Mammary epithelial cell (primary cell): Measurements from ENCODE around the gene PRSS27.

Experiments used
- EZH2 ChIP-seq: IDR thresholded peaks from 2 replicates; pipeline ENCODE4 v1.6.1; 2012; ENCODE audit warnings: low read length, inconsistent platforms, borderline replicate concordance
- TF ChIP-seq, protein P1 (sequence below), 2 donors: IDR thresholded peaks in 1 of 2; conservative IDR thresholded peaks in 1 of 2; 2 replicates each; pipeline ENCODE4 v1.5.1; 2011 to 2012; ENCODE audit warnings: inconsistent platforms in 2 of 2, low read length in 2 of 2, mild to moderate bottlenecking in 2 of 2, control low read depth in 1 of 2, low read depth in 1 of 2; ENCODE audit not compliant: insufficient read depth in 1 of 2; ENCODE audit errors: extremely low read depth in 1 of 2

GRCh38 chr16:2748757-2749455 is 28.9 kb upstream of the PRSS27 start:
- TF ChIP-seq, protein P1, sequence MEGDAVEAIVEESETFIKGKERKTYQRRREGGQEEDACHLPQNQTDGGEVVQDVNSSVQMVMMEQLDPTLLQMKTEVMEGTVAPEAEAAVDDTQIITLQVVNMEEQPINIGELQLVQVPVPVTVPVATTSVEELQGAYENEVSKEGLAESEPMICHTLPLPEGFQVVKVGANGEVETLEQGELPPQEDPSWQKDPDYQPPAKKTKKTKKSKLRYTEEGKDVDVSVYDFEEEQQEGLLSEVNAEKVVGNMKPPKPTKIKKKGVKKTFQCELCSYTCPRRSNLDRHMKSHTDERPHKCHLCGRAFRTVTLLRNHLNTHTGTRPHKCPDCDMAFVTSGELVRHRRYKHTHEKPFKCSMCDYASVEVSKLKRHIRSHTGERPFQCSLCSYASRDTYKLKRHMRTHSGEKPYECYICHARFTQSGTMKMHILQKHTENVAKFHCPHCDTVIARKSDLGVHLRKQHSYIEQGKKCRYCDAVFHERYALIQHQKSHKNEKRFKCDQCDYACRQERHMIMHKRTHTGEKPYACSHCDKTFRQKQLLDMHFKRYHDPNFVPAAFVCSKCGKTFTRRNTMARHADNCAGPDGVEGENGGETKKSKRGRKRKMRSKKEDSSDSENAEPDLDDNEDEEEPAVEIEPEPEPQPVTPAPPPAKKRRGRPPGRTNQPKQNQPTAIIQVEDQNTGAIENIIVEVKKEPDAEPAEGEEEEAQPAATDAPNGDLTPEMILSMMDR (conservative IDR thresholded peaks at IDR 0.05 in 1 of 2, IDR thresholded peaks at IDR 0.05 in 1 of 2; ENCODE audit: extremely low read depth in 1 of 2, insufficient read depth in 1 of 2, low read depth in 1 of 2, low read length in 2 of 2): no peak
- TF ChIP-seq EZH2: no peak
